ENCODE results near the gene DLX3.

The DLX3 gene

DNA sequence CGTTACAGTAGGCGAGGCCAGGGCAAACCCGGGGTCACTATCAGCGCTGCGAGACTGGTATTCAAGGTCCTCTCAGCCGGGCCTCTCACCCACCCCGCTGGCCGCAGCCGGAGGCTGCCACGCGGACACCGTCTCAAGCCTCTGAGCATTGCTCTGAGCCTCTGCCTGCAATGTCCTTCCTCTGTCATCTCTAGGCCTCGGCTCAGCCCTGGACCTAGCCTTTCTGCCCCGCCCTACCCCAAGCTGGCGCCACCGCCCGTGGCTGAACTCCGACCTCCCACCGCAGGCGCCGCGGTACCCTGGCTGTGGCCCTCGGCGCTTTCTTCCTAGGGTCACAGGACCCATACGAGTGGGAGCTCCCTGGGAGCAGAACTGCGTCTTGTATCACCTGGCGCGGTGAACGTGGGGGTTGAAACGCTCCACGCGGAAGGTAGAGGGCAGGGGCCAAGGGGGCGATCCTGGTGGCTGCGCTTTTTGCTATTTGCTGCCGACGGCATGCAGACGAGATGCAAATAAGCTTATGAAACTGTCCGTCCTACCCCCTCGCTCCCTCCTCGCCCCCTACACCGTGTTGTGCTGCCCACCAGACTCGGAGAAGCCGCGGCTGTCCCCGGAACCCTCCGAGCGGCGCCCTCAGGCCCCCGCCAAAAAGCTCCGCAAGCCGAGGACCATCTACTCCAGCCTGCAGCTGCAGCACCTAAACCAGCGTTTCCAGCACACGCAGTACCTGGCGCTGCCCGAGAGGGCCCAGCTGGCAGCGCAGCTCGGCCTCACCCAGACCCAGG is 22.3 kb downstream of the DLX3 start:
- DNase-seq (ENCODE audit: low read depth in 2 of 2) = no peak

DNA sequence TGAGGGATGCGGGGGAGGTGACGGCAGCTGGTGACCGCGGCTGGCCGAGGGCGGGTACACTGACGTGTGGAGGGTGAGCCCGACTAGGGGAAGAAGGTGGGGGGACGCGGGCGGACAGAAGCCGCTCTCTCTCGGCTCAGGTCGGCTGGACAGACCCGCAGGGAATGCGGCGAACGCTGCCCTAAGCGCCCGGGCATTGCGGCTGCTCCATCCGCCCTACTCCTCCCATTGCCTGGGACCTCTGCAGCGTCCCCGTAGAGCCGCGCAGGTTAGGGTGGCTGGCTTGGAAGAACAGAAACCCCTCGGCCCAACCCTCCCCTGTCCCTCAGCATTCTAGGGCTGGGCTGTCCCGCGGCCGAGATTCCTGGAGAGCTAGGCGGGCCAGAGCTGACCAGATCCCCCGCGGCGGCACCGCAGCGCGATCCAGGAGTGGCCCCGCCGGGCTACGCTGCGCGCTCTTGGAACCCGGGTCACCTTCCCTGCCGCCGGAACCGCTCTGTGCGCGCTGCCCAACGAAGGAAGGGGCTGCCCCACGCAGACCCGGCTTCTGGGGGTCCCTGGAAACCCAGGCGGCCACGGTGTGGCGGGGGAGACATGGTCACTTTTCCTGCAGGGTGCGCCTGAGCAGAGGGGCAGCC is 23.1 kb downstream of the DLX3 start:
- no peak for DNase-seq (ENCODE audit: low read depth in 2 of 2)

GRCh38 chr17:49971199-49971847 is 23.7 kb downstream of the DLX3 start:
- no peak for DNase-seq (ENCODE audit: low read depth in 2 of 2)

GRCh38 chr17:49970498-49970897 is 24.5 kb downstream of the DLX3 start:
- DNase-seq (ENCODE audit: low read depth in 2 of 2) = no peak

DNA sequence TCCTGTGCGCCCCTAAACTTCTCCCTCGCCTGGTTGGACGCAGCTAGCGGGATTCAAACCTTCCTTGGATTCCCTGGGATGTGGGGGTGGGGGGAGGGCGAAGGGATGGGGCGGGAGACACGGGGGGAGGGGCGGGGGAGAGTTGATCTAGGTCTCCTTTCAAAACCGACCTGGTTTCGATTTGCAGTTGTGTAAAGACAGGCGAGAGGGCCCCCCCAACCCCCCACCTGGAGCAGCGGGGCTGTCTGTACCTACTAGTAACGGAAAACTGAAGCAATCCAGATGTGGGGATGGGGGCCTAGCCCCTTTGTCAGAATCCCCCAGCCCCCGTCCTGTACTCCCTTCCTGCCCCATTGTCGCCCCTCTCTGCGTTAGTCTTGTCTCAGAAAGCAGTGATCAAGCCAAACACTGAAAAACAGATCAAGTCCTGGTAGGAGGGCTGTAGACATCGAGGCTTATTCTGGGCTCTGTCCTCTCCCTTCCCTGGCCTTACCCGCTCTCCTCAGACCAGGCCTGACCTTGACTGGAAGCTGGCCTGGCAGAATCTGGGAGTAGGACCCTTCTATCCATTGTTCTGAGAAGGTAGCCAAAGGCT is 25.1 kb downstream of the DLX3 start:
- no peak for DNase-seq (ENCODE audit: low read depth in 2 of 2)

- DNase-seq (ENCODE audit: low read depth in 2 of 2) = no peak
Observed at GRCh38 chr17:49969134-49969759, 25.8 kb downstream of the DLX3 start, which contains the start of gene DLX4. Gene DLX4, plus strand, starts transcription at chr17:49969190. Its CDS starts 279 bp downstream, at chr17:49969469.

DNA sequence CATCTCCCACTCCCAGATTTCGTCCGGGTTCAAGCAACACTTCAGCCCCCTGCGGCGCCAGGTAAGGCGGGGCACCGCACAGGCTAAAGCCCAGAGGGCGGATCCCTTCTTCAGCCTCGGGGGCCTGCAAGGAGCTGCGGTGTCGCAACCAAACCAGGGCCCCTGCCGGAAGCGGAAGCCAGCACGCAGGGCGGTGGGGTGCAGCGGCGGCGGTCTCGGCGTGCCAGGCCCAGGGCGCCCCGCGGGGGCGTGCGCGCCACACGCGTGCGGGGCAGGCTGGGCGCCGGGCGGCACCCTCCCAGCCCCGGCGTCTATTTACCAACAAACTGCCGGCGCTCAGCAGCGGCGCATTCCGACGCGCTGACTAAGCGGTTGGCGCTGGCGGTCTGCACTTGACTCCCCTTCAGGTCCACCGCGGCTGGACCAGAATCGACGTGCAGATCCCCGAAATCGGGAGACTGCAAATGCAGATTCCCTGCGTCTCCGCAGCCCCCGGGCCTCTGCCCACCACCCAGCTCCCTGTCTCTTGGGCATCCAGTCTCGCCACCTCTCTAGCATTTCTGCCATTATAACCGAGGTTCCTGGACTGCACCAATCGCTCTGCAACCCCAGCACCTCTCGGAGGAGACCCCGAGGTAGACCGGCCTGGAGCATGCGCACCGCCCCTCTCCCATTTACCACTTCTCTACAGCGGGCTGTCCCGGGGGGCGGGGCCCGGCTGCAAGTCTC is 26.5 kb downstream of the DLX3 start:
- DNase-seq (ENCODE audit: low read depth in 2 of 2) = peak; percentile 40 to 71

DNA sequence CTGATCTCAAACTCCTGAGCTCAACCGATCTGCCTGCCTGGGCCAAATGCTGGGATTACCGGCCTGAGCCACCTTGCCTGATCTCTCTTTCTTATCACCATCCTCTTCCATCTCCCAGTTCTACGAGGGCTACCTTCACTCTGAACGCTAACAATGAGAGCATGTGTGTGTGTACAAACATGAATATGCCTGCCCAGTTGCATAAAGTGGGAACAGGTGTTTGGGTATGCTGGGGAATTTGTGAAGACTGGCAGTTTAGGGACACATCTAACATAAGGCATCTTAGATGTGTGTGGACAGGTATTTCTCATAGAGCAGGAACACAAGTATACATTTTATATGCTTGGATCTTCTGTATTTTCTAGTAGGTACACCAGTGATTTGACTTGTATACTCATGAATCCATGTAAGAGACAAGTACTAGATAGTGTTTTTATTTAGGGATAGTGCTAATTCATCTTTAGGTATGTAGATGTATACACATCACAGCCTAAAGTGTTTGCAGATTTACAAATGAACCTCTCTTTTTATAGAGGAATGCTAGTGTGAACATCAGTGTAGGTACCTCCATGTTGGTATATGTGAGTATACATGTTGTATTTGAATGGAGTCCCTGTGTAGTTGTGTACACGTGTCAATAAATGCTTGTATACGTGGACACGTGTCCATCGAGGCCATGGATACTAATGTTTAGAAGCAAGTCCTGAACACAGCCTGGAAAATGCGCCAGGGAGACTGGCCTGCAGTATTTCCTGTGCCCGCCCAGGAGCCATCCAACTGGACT is 27.2 kb downstream of the DLX3 start:
- no peak for DNase-seq (ENCODE audit: low read depth in 2 of 2)

DNA sequence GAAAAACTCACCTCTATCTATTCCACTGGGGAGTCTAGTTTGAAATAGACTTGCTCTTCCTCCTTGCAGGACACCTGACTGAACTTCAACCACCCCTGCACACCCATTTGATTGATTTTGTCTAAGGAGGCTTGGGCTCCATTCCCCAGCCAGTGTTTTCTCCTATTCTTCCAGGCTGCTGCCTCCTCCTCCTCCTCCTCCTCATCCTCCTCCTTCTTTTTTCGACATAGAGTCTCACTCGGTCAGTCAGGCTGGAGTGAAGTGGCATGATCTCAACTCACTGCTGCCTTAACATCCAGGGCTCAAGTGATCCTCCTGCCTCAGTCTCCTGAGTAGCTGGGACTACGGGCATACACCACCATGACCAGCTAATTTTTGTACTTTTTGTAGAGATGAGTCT is 27.8 kb downstream of the DLX3 start:
- DNase-seq (ENCODE audit: low read depth in 2 of 2) = no peak

DNA sequence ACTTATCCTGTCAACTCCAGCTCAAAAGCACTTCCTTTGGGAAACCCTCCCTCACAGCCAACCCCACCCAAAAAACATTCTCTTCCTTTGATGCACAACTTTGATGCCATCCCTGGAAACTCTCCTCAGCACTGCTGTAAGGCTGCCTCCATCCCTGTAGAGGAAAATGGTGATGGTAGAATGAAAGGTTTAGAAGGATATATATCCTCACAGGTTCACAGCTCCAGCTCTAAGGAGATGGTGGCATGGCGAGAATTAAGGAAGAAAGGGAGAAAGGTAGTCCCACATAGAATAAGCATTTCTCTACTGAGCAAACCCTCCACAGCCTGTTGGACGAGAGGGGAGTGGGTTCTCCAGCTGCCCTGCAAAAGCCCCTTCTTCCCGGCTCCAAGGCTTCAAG is 28.3 kb downstream of the DLX3 start:
- DNase-seq (ENCODE audit: low read depth in 2 of 2) = no peak

DNA sequence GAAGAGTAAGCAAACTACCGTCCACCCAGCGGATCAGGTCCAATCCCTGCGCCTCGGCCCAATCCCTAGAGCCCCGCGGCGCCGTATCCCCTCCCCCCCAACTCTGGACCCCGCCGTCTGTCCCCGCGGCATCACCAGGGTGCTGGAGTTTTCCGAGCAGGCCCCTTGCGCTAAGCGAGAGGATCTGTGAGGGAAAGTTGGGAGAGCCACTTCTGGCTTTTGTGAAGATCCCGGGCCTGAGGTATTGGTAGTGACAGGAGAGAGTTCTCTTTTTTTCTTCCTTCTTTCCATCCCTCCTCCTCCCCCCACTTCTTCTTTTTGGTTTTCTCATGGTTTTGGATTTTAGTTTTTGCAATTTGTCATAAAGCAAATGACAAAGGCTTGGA is 29.5 kb downstream of the DLX3 start:
- no peak for DNase-seq (ENCODE audit: low read depth in 2 of 2)

- DNase-seq (ENCODE audit: low read depth in 2 of 2) = peak in 1 of 2 donors; percentile 18
Observed at GRCh38 chr17:49964769-49965523, 30.1 kb downstream of the DLX3 start.

GRCh38 chr17:49964303-49964768 is 30.7 kb downstream of the DLX3 start:
- DNase-seq (ENCODE audit: low read depth in 2 of 2) = no peak

DNA sequence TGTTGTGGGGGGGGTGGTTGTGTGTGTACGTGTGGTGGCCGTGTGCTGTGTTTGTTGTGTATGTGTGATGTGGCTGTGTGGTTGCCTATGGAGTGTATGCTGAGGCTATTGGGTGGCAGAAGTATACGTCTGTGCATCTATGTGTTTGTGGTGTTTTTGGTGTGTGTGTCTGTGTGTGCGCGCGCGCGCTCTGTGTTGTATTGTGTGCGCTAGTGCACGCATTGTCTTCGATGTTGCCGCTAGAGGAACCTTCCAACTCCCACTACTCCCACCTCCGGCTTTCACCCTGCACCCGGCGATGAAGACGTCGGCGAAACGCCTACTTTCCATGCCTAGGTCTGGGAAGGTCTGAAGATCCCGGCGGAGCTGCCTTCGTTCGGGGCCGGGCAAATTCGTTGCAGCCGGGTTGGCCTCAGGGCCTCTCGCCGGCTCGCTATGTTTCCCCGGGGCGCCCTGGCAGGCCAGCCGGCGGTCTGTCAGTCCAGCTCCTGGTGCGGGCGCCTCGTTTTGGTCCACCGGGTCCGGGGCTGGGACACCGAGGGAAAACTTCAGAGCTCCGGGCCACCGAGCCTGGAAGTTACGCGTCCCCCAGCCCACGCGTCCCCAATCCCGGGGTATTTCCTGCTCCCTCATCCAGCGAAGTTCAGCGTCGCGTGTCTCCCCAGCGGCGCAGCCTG is 31.3 kb downstream of the DLX3 start:
- no peak for DNase-seq (ENCODE audit: low read depth in 2 of 2)

- no peak for DNase-seq (ENCODE audit: low read depth in 2 of 2)
Observed at GRCh38 chr17:49963309-49963625, 31.8 kb downstream of the DLX3 start.

GRCh38 chr17:49962599-49963308 is 32.3 kb downstream of the DLX3 start:
- no peak for DNase-seq (ENCODE audit: low read depth in 2 of 2)

- no peak for DNase-seq (ENCODE audit: low read depth in 2 of 2)
Observed at GRCh38 chr17:49959183-49959935, 35.7 kb downstream of the DLX3 start.

DNA sequence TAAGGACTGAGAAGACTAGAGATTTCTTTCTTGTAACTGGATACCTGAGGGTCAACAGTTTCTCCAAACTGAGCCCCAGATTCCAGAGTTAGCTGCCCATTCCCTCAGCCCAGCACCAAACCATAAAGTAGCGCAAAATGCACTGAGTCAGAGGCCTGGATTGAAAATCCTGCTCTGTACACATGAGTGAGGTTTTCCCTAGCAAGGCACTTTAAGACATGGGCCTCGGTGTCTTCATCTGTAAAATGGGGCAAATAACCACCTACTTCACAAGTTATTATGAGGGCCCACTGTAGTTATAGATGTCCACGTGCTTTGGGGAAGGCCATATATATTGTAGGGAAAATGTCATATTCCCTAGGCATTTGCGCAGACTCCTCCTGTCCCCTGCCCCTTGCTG is 36.3 kb downstream of the DLX3 start:
- DNase-seq (ENCODE audit: low read depth in 2 of 2) = no peak
